Adrenal gland (tissue), 5 donors: ENCODE measurements around the gene LIPC.

Experiments
- POLR2A ChIP-seq, 2 donors: fragments of 450-650 bp; IDR thresholded peaks; one replicate each; pipeline ENCODE4 v1.6.1; 2017; ENCODE audit warnings: antibody characterized with exemption in 2 of 2, mild to moderate bottlenecking in 2 of 2, moderate library complexity in 1 of 2
- TF ChIP-seq, protein P1 (sequence below), 6 experiments: fragments of 450-650 bp in 4 of 6; fragments of 200-600 bp in 2 of 6; sonication (generic) in 1 of 6; IDR thresholded peaks; 1 replicate in 5 of 6; 2 replicates in 1 of 6; pipeline versions ENCODE4 v1.5.1 to v1.8.0; 2016 to 2021; ENCODE audit warnings: antibody characterized with exemption in 6 of 6, mild to moderate bottlenecking in 2 of 6, moderate library complexity in 1 of 6
- donor health status: DM: no; HTN: no; CAD: no.

DNA sequence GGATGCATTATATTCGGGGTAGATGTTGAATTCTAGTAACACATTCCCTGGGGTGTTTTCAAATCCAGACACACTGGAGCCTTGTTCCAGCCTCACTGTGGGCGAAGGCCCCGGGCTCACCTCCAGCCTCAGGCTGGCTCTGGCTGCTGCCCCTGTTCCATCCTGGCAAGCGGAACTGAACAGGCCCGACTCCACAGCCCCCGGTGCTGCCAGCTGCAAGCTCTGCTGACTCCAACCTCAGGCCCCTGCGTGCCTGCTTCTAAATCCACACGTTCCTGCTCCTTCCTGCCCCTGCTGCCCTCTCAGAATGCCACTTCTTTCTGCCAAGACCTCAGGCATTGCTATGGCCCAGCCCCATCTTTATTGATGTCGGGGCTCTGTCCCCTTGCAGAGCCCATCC lies 90.6 kb downstream of the LIPC start:
- TF ChIP-seq, protein P1, sequence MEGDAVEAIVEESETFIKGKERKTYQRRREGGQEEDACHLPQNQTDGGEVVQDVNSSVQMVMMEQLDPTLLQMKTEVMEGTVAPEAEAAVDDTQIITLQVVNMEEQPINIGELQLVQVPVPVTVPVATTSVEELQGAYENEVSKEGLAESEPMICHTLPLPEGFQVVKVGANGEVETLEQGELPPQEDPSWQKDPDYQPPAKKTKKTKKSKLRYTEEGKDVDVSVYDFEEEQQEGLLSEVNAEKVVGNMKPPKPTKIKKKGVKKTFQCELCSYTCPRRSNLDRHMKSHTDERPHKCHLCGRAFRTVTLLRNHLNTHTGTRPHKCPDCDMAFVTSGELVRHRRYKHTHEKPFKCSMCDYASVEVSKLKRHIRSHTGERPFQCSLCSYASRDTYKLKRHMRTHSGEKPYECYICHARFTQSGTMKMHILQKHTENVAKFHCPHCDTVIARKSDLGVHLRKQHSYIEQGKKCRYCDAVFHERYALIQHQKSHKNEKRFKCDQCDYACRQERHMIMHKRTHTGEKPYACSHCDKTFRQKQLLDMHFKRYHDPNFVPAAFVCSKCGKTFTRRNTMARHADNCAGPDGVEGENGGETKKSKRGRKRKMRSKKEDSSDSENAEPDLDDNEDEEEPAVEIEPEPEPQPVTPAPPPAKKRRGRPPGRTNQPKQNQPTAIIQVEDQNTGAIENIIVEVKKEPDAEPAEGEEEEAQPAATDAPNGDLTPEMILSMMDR (IDR thresholded peaks at IDR 0.05): no peak
- TF ChIP-seq POLR2A (IDR thresholded peaks at IDR 0.05): no peak
